Activated CD8-positive, alpha-beta T cell treated with anti-CD3 and anti-CD28 coated beads for 36 hours (primary cell): ENCODE data around the gene EFNA5. TPM values are rescaled to one million over a fixed set of nuclear protein-coding genes. Genes with fewer than 3 reads are reported as not detected.

Experiments
- ATAC-seq: fragments of 200-7000 bp; cut with Tn5 transposase; one replicate; pipeline ENCODE4 v1.10.0; 2021; ENCODE audit warnings: mild to moderate bottlenecking, moderate library complexity
- CTCF ChIA-PET: fragments of 350-600 bp; sonication (Branson Sonifier 250); formaldehyde crosslinking; loops from one replicate; lab custom pipeline; 2021; ENCODE audit warnings: antibody characterized with exemption; lab: Charles Lee
- POLR2A ChIA-PET: fragments of 350-600 bp; sonication (Branson Sonifier 250); formaldehyde crosslinking; loops from one replicate; lab custom pipeline; 2021; ENCODE audit warnings: antibody characterized with exemption; lab: Charles Lee
- DNase-seq: peaks from one replicate; pipeline ENCODE4 v3.0.0-alpha.2; 2020
- H3K27ac Mint-ChIP-seq: one replicate; pipeline ENCODE4 v1.8.0; 2021; ENCODE audit warnings: mild to moderate bottlenecking, mixed read lengths
- H3K27me3 Mint-ChIP-seq: one replicate; pipeline ENCODE4 v1.8.0; 2021; ENCODE audit warnings: mixed read lengths
- H3K36me3 Mint-ChIP-seq: one replicate; pipeline ENCODE4 v1.8.0; 2021; ENCODE audit warnings: low read depth, mixed read lengths
- H3K4me1 Mint-ChIP-seq: one replicate; pipeline ENCODE4 v1.8.0; 2021; ENCODE audit warnings: low read depth, mixed read lengths
- H3K4me3 Mint-ChIP-seq: one replicate; pipeline ENCODE4 v1.8.0; 2021; ENCODE audit warnings: mild to moderate bottlenecking, moderate library complexity, mixed read lengths
- H3K9me3 Mint-ChIP-seq: one replicate; pipeline ENCODE4 v1.8.0; 2021; ENCODE audit warnings: mixed read lengths
- CTCF ChIP-seq: fragments of 200-600 bp; IDR thresholded peaks from one replicate; pipeline ENCODE4 v1.8.0; 2022; ENCODE audit warnings: antibody characterized with exemption, mild to moderate bottlenecking
- intact Hi-C: fragments of 100-400 bp; cut with micrococcal nuclease; formaldehyde crosslinking; loops from one replicate; pipeline ENCODE4 v1.10.0; 2022
- total RNA-seq, 2 experiments: library from RNA; stranded (reverse); gene quantifications; one replicate each; pipeline ENCODE4 v1.2.3, GENCODE V29; 2021

Gene EFNA5
- total RNA-seq, 2 experiments from 2014 or later = not detected

GRCh38 chr5:107554776-107555424, 115.8 kb downstream of the EFNA5 start:
- ATAC-seq (no peak), DNase-seq (no peak)
- Mint-ChIP-seq H3K36me3 (no peaks in the 10 kb centered on the region), H3K4me3 (no peak overlapping the region), H3K27me3 (peaks cover 7% of the 10 kb centered on the region), H3K4me1 (no peaks in the 10 kb centered on the region), H3K9me3 (no peaks in the 10 kb centered on the region), H3K27ac (no peak overlapping the region)
- intact Hi-C loops = no loop called here
- ChIA-PET CTCF (interaction anchor here (0.9 to 1.4 kb wide), 3 partner anchors 8 to 17 kb away, joined by 3 to 7 read pairs (median 3); no protein-coding TSS in a partner anchor), POLR2A (no interaction called here)
- TF ChIP-seq CTCF = no peak

- ChIA-PET CTCF (interaction anchor here (1.6 to 2.3 kb wide), 2 partner anchors 9 to 19 kb away, joined by 4 to 6 read pairs; no protein-coding TSS in a partner anchor), POLR2A (no interaction called here)
- Mint-ChIP-seq H3K27me3 (peaks cover 6% of the 10 kb centered on the region), H3K36me3 (no peaks in the 10 kb centered on the region), H3K4me1 (no peaks in the 10 kb centered on the region), H3K27ac (no peak overlapping the region), H3K4me3 (no peak overlapping the region), H3K9me3 (no peaks in the 10 kb centered on the region)
- TF ChIP-seq CTCF = no peak
- intact Hi-C loops = no loop called here
- DNase-seq (no peak), ATAC-seq (no peak)
Measured at GRCh38 chr5:107553117-107553555, 117.6 kb downstream of the EFNA5 start.

- Mint-ChIP-seq H3K27me3 (peaks cover 5% of the 10 kb centered on the region), H3K27ac (no peak overlapping the region), H3K4me3 (no peak overlapping the region), H3K4me1 (no peaks in the 10 kb centered on the region), H3K9me3 (no peaks in the 10 kb centered on the region), H3K36me3 (no peaks in the 10 kb centered on the region)
- ATAC-seq (no peak), DNase-seq (no peak)
- ChIA-PET POLR2A (no interaction called here), CTCF (no interaction called here)
- no peak for TF ChIP-seq CTCF
- intact Hi-C loops = no loop called here
Measured at GRCh38 chr5:107551088-107551487, 119.6 kb downstream of the EFNA5 start.

- H3K36me3 Mint-ChIP-seq = no peaks in the 10 kb centered on the region
- no peaks in the 10 kb centered on the region for H3K9me3 Mint-ChIP-seq
- intact Hi-C loops = no loop called here
- peaks cover 1% of the 10 kb centered on the region for H3K27me3 Mint-ChIP-seq
- ChIA-PET POLR2A (no interaction called here), CTCF (no interaction called here)
- no peaks in the 10 kb centered on the region for H3K4me1 Mint-ChIP-seq
- no peak for TF ChIP-seq CTCF
- H3K27ac Mint-ChIP-seq = no peak overlapping the region
- H3K4me3 Mint-ChIP-seq = no peak overlapping the region
- ATAC-seq (no peak), DNase-seq (no peak)
Measured at GRCh38 chr5:107549567-107549966, 121.2 kb downstream of the EFNA5 start.

- Mint-ChIP-seq H3K36me3 (no peaks in the 10 kb centered on the region), H3K27me3 (peaks cover 1% of the 10 kb centered on the region), H3K4me3 (no peak overlapping the region), H3K9me3 (no peaks in the 10 kb centered on the region), H3K4me1 (no peaks in the 10 kb centered on the region), H3K27ac (no peak overlapping the region)
- ChIA-PET POLR2A (no interaction called here), CTCF (no interaction called here)
- no peak for ATAC-seq
- DNase-seq = no peak
- TF ChIP-seq CTCF = no peak
- intact Hi-C loops = no loop called here
Measured at GRCh38 chr5:107548477-107548876, 122.3 kb downstream of the EFNA5 start.
